Neural progenitor cell (in vitro differentiated cells): ENCODE results near the gene PRDM16.

Experiments used
- CTCF ChIP-seq: fragments of 200-600 bp; sonication (generic); IDR thresholded peaks from 2 replicates; pipeline ENCODE4 v1.5.1; 2017; ENCODE audit warnings: antibody characterized with exemption, mild to moderate bottlenecking
- EZH2 ChIP-seq: fragments of 200-600 bp; sonication (generic); IDR thresholded peaks from 2 replicates; pipeline ENCODE4 v1.6.1; 2017; ENCODE audit warnings: antibody characterized with exemption, mild to moderate bottlenecking, moderate library complexity

- TF ChIP-seq EZH2 (no peak), CTCF (no peak)
These were observed 139.8 kb downstream of the PRDM16 start for GRCh38 chr1:3208819-3209200.
